GM19238 (cell line): ENCODE data around the gene CLPX.
"Not testable (repeated sequence)": the region's sequence is repeated elsewhere in the genome, so short reads cannot be mapped to it uniquely, and the experiment has no call there.

ENCODE experiments used
- DNase-seq: peaks from one replicate; pipeline ENCODE4 v3.0.0; 2011; ENCODE audit warnings: low spot score; ENCODE audit not compliant: insufficient read length

Gene CLPX

GRCh38 chr15:65172531-65172930 lies 12.6 kb downstream of the CLPX start:
- DNase-seq, result no peak

GRCh38 chr15:65171428-65171827 lies 13.7 kb downstream of the CLPX start:
- no peak for DNase-seq

GRCh38 chr15:65165875-65166274 lies 19.3 kb downstream of the CLPX start:
- DNase-seq, result no peak

DNA sequence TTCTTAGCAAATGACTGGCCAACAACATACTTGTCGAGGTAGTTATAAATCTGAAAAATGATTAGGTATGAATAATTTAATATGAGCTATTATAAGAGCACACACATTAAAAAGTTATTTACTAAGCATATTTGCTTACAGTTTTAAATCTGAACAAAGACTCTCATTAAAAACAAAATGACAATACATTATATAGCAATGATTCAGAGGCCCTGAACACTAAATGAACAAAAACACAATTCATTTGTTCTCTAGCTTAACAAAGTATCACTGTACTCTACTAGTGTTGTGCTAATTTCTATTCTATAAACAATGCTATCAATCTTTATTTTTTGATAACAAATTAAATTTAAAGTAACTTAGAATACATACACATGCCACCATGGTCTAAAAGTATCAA lies 21.0 kb downstream of the CLPX start:
- no peak for DNase-seq

- no peak for DNase-seq
These were observed 22.1 kb downstream of the CLPX start for GRCh38 chr15:65163041-65163440.

DNA sequence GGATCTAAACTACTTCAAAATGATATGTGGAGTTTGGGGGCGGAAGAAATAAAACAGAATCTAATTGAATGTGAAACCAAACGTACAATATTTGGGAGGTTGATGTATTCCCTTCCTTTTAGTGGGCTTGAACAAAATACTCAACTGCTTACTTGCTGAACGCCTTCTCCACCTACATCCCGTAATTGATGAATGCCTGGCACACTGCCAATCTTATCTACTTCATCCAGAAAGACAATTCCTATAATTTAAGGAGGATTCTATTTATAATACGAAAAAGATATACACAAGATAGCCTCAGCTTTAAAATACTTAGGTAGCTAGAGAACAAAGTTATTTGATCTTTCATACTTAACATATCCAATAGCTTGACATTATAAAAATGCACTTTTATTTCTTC lies 28.4 kb downstream of the CLPX start:
- DNase-seq, result no peak

DNA sequence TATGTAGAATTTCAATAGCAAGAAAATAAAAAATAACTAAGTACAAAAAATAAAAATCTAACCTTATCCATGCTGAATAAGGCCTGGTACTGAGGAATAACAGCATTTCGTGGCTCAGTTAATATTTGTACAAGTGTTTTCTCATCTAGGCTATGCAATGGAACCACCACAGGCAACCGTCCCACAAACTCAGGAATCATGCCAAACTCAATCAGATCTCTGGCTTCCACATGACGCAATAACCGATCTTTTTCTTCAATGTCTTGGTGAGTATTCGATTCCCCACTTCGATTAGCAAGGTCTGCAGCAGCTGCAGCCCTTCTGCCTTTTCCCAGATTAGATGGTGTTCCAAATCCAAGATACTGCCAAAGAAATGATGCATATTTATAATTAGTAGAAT lies 30.4 kb downstream of the CLPX start:
- no peak for DNase-seq

DNA sequence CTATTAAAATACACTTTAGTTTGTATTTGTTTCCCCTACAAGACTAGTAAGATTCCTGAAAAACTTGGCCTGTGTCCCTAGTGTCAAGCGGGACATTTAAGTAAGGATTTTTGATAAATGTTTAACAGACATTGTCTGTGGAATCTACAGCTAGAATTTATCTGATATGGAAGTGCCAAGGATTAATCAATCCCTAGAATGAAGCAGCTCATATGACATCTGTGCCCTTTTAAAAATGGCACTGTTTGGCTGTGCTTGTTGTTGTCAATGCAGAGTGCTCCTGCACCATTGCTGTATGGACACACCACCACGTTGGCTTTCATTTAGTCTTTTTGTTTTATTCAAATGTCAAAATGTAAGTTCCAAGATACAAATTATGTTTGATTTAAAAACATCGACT lies 37.2 kb downstream of the CLPX start:
- no peak for DNase-seq

DNA sequence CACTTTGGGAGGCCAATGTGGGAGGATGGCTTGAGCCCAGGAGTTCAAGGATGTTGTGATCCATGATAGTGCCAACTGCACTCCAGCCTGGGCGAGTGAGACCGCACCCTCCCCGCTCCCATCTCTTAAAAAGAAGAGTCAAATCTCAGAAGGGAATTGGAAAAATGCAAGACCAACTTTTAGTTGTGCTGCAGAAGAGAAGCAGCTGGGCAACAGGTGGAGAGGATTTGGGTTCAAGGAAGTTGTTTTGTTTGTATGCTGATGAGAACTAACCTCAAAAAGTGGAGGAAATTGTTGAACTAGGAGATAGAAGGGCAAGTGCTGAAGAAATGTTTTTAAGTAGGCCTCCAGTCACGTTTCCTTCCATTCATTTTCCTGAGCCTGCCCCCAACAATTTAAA lies 38.7 kb downstream of the CLPX start:
- no peak for DNase-seq

GRCh38 chr15:65138631-65139030 lies 46.5 kb downstream of the CLPX start:
- not testable (repeated sequence) for DNase-seq

- not testable (repeated sequence) for DNase-seq
These were observed 47.2 kb downstream of the CLPX start for GRCh38 chr15:65137893-65138292.

DNA sequence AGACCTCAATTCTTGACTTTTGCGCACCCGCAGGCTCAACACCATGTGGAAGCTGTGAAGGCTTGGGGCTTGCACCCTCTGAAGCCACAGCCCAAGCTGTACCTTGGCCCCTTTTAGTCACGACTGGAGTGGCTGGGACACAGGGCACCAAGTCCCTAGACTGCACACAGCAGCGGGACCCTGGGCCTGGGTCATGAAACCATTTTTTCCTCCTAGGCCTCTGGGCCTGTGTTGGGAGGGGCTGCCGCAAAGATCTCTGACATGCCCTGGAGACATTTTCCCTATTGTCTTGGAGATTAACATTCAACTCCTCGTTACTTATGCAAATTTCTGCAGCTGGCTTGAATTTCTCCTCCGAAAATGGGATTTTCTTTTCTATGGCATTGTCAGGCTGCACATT lies 48.1 kb downstream of the CLPX start:
- DNase-seq, result not testable (repeated sequence)

DNA sequence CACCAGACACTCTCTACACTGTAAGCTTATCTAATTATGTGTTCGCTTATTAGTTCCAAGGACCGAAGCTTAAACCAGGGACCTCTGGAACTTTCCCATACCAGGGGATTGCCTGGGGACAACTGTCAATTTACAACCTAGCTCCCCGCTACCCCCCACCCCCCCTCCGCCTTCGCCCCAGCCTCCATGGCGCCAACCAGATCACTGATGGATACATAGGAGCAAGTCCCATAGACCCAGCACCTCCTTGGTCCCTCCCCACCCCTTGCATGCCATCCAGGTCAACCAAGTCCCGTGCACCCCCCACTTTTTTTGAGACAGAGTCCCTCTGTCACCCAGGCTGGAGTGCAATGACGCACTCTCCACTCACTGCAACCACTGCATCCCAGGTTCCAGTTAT lies 50.6 kb downstream of the CLPX start:
- DNase-seq, result no peak

GRCh38 chr15:65133548-65134200 lies 51.5 kb downstream of the CLPX start, which contains the start of gene PDCD7:
Gene PDCD7, minus strand, starts transcription at chr15:65133808. Its CDS starts 27 bp downstream, at chr15:65133781.
- DNase-seq, result peak; percentile 95

GRCh38 chr15:65132878-65133547 lies 52.1 kb downstream of the CLPX start:
- peak; percentile 64 for DNase-seq

GRCh38 chr15:65130941-65131340 lies 54.2 kb downstream of the CLPX start:
- DNase-seq, result no peak

DNA sequence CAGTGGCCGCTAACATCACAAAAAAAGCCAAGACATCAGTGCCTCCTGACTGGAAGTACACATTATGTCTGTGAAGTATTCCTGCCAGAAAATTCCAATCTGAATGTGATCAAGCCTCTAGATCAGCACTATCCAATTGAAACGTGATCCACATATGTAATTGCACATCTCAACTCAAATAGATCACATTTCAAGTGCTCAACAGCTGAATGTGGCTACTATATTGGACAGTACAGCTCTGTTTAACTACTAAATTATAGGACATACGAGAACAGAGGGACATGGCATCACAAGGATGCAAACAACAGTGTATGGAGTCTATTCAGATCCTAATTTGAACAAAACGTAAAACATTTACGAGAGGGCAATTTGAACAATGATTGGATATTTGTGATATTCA lies 69.6 kb downstream of the CLPX start:
- DNase-seq, result no peak

GRCh38 chr15:65115086-65115485 lies 70.1 kb downstream of the CLPX start, which contains the start of gene UBAP1L:
Gene UBAP1L, minus strand, starts transcription at chr15:65115200. Its CDS starts 8,985 bp downstream, at chr15:65106215.
- DNase-seq, result no peak

GRCh38 chr15:65110676-65111292 lies 74.4 kb downstream of the CLPX start:
- DNase-seq, result no peak

GRCh38 chr15:65106011-65106590 lies 79.0 kb downstream of the CLPX start:
- no peak for DNase-seq

GRCh38 chr15:65105038-65105437 lies 80.1 kb downstream of the CLPX start:
- DNase-seq, result no peak

- DNase-seq, result no peak
These were observed 82.2 kb downstream of the CLPX start for GRCh38 chr15:65102912-65103311.
